Neural progenitor cell (in vitro differentiated cells): ENCODE data around the gene RNF121. TPM values are rescaled to one million over a fixed set of nuclear protein-coding genes. Genes with fewer than 3 reads are reported as not detected.
"Not testable (repeated sequence)": the region's sequence is repeated elsewhere in the genome, so short reads cannot be mapped to it uniquely, and the experiment has no call there.

Source experiments
- DNase-seq: peaks from one replicate; pipeline ENCODE4 v3.0.0-alpha.2; 2016; ENCODE audit warnings: low spot score
- H2AFZ ChIP-seq: fragments of 200-600 bp; sonication (generic); replicated peaks from 2 replicates; pipeline ENCODE4 v1.6.1; 2016; ENCODE audit warnings: antibody characterized with exemption
- H3F3A ChIP-seq: fragments of 200-600 bp; sonication (generic); 2 replicates; pipeline ENCODE4 v1.6.1; 2016; ENCODE audit warnings: antibody characterized with exemption, low read depth
- H3K27ac ChIP-seq: fragments of 200-600 bp; sonication (generic); 2 replicates; pipeline ENCODE4 v1.5.1; 2016; ENCODE audit warnings: mild to moderate bottlenecking
- H3K27me3 ChIP-seq: fragments of 200-600 bp; sonication (generic); 2 replicates; pipeline ENCODE4 v1.6.1; 2016; ENCODE audit warnings: mild to moderate bottlenecking, moderate library complexity
- H3K36me3 ChIP-seq: fragments of 200-600 bp; sonication (generic); 2 replicates; pipeline ENCODE4 v1.5.1; 2016
- H3K4me1 ChIP-seq: fragments of 200-600 bp; sonication (generic); 2 replicates; pipeline ENCODE4 v1.6.1; 2016; ENCODE audit warnings: mixed run types
- H3K4me2 ChIP-seq: fragments of 200-600 bp; sonication (generic); 2 replicates; pipeline ENCODE4 v1.6.1; 2016
- H3K4me3 ChIP-seq: fragments of 200-600 bp; sonication (generic); 2 replicates; pipeline ENCODE4 v1.5.1; 2016
- H3K79me2 ChIP-seq: fragments of 200-600 bp; sonication (generic); 2 replicates; pipeline ENCODE4 v1.6.1; 2016; ENCODE audit warnings: low read depth
- H3K9ac ChIP-seq: fragments of 200-600 bp; sonication (generic); 2 replicates; pipeline ENCODE4 v1.6.1; 2016
- H3K9me3 ChIP-seq: fragments of 200-600 bp; sonication (generic); 2 replicates; pipeline ENCODE4 v1.5.1; 2016; ENCODE audit warnings: low read depth
- H4K20me1 ChIP-seq: fragments of 200-600 bp; sonication (generic); 2 replicates; pipeline ENCODE4 v1.6.1; 2016; ENCODE audit warnings: low read depth
- H3K27ac Mint-ChIP-seq: 3 replicates; pipeline ENCODE4 v1.8.0; 2021; ENCODE audit warnings: mixed read lengths
- H3K27me3 Mint-ChIP-seq: 2 replicates; pipeline ENCODE4 v1.8.0; 2022; ENCODE audit warnings: low read depth, mild to moderate bottlenecking, inconsistent platforms, moderate library complexity, mixed read lengths; ENCODE audit not compliant: insufficient read depth
- H3K36me3 Mint-ChIP-seq: 3 replicates; pipeline ENCODE4 v1.8.0; 2021; ENCODE audit warnings: mixed read lengths
- H3K4me1 Mint-ChIP-seq: 3 replicates; pipeline ENCODE4 v1.8.0; 2021; ENCODE audit warnings: mixed read lengths
- H3K4me3 Mint-ChIP-seq: 3 replicates; pipeline ENCODE4 v1.8.0; 2021; ENCODE audit warnings: mild to moderate bottlenecking, moderate library complexity, mixed read lengths
- H3K9me3 Mint-ChIP-seq: 3 replicates; pipeline ENCODE4 v1.8.0; 2020; ENCODE audit warnings: mixed read lengths
- CTCF ChIP-seq: fragments of 200-600 bp; sonication (generic); IDR thresholded peaks from 2 replicates; pipeline ENCODE4 v1.5.1; 2017; ENCODE audit warnings: antibody characterized with exemption, mild to moderate bottlenecking
- EZH2 ChIP-seq: fragments of 200-600 bp; sonication (generic); IDR thresholded peaks from 2 replicates; pipeline ENCODE4 v1.6.1; 2017; ENCODE audit warnings: antibody characterized with exemption, mild to moderate bottlenecking, moderate library complexity
- EZH2phosphoT487 ChIP-seq: fragments of 200-600 bp; sonication (generic); IDR thresholded peaks from 2 replicates; pipeline ENCODE4 v1.6.1; 2017; ENCODE audit warnings: antibody characterized with exemption
- total RNA-seq: library from RNA; depleted of rRNA; stranded (reverse); fragments of >200 nt; gene quantifications from 2 replicates; pipeline ENCODE4 v1.2.3, GENCODE V29; 2015; ENCODE audit warnings: low replicate concordance

The RNF121 gene
- total RNA-seq, 1 donor from 2014 or later = 16.7 TPM

DNA sequence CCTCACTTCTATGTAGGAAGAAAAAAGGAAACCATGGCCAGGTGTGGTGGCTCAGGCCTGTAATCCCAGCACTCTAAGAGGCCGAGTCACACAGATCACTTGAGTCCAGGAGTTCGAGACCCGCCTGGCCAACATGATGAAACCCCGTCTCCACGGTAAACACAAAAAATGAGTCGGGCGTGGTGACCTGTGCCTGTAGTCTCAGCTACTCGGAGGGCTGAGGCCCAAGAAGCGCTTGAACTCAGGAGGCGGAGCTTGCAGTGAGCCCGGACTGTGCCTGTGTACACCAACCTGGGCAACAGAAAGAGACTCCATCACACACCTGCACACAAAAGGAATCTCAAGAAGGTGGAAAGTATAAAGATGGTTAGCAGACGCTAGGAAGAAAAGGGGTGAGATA is 32.9 kb upstream of the RNF121 start:
- no peak overlapping the region for H3K4me3 Mint-ChIP-seq
- H4K20me1 ChIP-seq = no peaks in the 10 kb centered on the region
- no peak overlapping the region for H3K4me3 ChIP-seq
- H3K27ac ChIP-seq = no peak overlapping the region
- H3K9me3 ChIP-seq = no peaks in the 10 kb centered on the region
- DNase-seq = no peak
- no peak for TF ChIP-seq EZH2
- no peak for TF ChIP-seq EZH2phosphoT487
- TF ChIP-seq CTCF = no peak
- no peaks in the 10 kb centered on the region for H3F3A ChIP-seq
- no peaks in the 10 kb centered on the region for H3K79me2 ChIP-seq
- H3K4me1 ChIP-seq = no peaks in the 10 kb centered on the region
- H3K4me1 Mint-ChIP-seq = no peaks in the 10 kb centered on the region
- H3K36me3 Mint-ChIP-seq = peaks cover 19% of the 10 kb centered on the region
- H3K36me3 ChIP-seq = no peaks in the 10 kb centered on the region
- no peak overlapping the region for H3K27ac Mint-ChIP-seq
- H3K4me2 ChIP-seq = no peak overlapping the region
- H3K9me3 Mint-ChIP-seq = peaks cover 2% of the 10 kb centered on the region
- H2AFZ ChIP-seq = no peak overlapping the region
- no peak overlapping the region for H3K9ac ChIP-seq
- peaks cover 2% of the 10 kb centered on the region for H3K27me3 Mint-ChIP-seq
- no peaks in the 10 kb centered on the region for H3K27me3 ChIP-seq

DNA sequence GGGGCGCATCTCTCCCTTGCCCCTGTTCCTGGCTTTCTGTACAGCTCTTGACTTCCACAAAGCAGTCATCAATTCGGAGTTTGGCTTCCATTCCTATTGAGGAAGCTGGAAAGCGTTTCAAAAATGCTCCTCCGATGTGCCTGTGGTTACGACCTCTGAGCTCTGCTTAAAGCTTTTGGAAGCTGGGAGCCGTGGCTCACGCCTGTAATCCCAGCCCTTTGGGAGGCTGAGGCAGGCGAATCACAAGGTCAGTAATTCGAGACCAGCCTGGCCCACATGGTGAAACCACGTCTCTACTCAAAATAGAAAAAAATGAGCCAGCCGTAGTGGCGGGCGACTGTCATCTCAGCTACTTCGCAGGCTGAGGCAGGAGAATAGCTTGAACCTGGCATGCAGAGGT is 27.7 kb upstream of the RNF121 start:
- not testable (repeated sequence) for H4K20me1 ChIP-seq, H3K27ac Mint-ChIP-seq, H3K4me1 ChIP-seq, H3K9me3 Mint-ChIP-seq, H3K36me3 ChIP-seq, H3K4me2 ChIP-seq, H3K79me2 ChIP-seq, H3K27me3 ChIP-seq, H3K9me3 ChIP-seq, H2AFZ ChIP-seq, H3K27ac ChIP-seq, H3K9ac ChIP-seq, H3K4me3 ChIP-seq, H3K4me1 Mint-ChIP-seq, H3K4me3 Mint-ChIP-seq, H3K27me3 Mint-ChIP-seq, H3F3A ChIP-seq
- DNase-seq = peak; percentile 20
- H3K36me3 Mint-ChIP-seq = peaks cover 16% of the 10 kb centered on the region

DNA sequence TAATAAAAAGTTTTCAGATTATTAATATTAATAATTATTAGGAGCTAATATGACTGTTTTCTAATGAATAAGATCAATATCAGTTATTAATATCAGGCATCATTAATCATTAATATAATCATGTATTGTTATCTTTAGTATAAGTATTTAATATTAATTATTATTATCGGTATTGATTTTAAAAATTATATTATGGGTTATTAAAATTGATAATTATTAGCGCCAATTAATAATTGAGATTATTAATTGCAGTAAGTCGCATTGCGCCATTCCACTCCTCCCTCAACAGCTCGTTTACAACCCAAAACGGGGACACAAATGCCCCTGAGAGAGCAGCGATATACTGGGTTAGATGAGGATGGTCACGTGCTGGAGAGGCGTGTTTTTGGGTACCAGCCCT is 20.6 kb upstream of the RNF121 start:
- peaks cover 11% of the 10 kb centered on the region for H3K36me3 Mint-ChIP-seq
- no peak overlapping the region for H3K27ac Mint-ChIP-seq

DNA sequence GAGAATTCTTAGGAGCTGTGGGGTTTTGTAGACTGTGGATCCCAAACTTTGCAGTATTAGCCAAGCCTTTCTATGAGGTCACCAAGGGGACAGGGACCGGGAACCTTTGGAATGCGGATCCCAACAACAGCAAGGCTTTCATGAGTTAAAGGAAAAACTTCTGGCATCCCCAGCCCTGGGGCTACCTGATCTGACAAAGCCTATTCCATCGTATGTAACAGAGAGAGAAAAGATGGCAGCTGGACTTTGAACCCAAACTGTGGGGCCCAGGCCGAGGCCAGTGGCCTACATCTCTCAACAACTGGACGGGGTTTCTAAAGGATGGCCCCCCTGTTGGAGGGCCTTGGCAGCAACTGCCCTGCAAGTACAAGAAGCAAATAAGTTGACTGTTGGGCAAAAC is 18.1 kb upstream of the RNF121 start:
- not testable (repeated sequence) for H2AFZ ChIP-seq, H3K27ac Mint-ChIP-seq, H3F3A ChIP-seq, H3K9ac ChIP-seq, H3K36me3 ChIP-seq, H3K9me3 Mint-ChIP-seq, H4K20me1 ChIP-seq, H3K9me3 ChIP-seq, H3K4me3 ChIP-seq, H3K27me3 Mint-ChIP-seq, H3K27me3 ChIP-seq, H3K79me2 ChIP-seq, DNase-seq, H3K4me1 ChIP-seq, H3K4me1 Mint-ChIP-seq, H3K27ac ChIP-seq, H3K4me3 Mint-ChIP-seq, H3K4me2 ChIP-seq
- H3K36me3 Mint-ChIP-seq = peaks cover 17% of the 10 kb centered on the region

More for the DNA sequence above, 20.6 kb upstream of the RNF121 start:
- Histone ChIP-seq H3F3A (no peaks in the 10 kb centered on the region), H4K20me1 (no peaks in the 10 kb centered on the region), H3K4me2 (no peak overlapping the region), H3K36me3 (no peaks in the 10 kb centered on the region), H3K9ac (no peak overlapping the region), H3K9me3 (no peaks in the 10 kb centered on the region), H2AFZ (no peak overlapping the region), H3K27ac (no peak overlapping the region), H3K4me1 (no peaks in the 10 kb centered on the region), H3K27me3 (no peaks in the 10 kb centered on the region), H3K4me3 (no peak overlapping the region), H3K79me2 (no peaks in the 10 kb centered on the region)
- Mint-ChIP-seq H3K4me3 (no peak overlapping the region), H3K27me3 (no peaks in the 10 kb centered on the region), H3K9me3 (no peaks in the 10 kb centered on the region), H3K4me1 (no peaks in the 10 kb centered on the region)
- TF ChIP-seq CTCF = no peak
- TF ChIP-seq EZH2phosphoT487 = no peak
- DNase-seq = no peak
